ENCODE results near the gene FTO.

FTO gene

GRCh38 chr16:53936529-53936928 is 232.6 kb downstream of the FTO start:
- TF ChIP-seq, protein P1, sequence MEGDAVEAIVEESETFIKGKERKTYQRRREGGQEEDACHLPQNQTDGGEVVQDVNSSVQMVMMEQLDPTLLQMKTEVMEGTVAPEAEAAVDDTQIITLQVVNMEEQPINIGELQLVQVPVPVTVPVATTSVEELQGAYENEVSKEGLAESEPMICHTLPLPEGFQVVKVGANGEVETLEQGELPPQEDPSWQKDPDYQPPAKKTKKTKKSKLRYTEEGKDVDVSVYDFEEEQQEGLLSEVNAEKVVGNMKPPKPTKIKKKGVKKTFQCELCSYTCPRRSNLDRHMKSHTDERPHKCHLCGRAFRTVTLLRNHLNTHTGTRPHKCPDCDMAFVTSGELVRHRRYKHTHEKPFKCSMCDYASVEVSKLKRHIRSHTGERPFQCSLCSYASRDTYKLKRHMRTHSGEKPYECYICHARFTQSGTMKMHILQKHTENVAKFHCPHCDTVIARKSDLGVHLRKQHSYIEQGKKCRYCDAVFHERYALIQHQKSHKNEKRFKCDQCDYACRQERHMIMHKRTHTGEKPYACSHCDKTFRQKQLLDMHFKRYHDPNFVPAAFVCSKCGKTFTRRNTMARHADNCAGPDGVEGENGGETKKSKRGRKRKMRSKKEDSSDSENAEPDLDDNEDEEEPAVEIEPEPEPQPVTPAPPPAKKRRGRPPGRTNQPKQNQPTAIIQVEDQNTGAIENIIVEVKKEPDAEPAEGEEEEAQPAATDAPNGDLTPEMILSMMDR (conservative IDR thresholded peaks at IDR 0.05) = no peak
- H3K27ac ChIP-seq = no peak overlapping the region

- H3K27ac ChIP-seq = no peak overlapping the region
- TF ChIP-seq, protein P1 (conservative IDR thresholded peaks at IDR 0.05) = no peak
- no peak for TF ChIP-seq ZFX (IDR thresholded peaks at IDR 0.05)
These were observed 233.4 kb downstream of the FTO start for GRCh38 chr16:53937161-53937880.

GRCh38 chr16:53944025-53944424 is 240.1 kb downstream of the FTO start:
- no peak for TF ChIP-seq ZFX (IDR thresholded peaks at IDR 0.05)
- TF ChIP-seq, protein P1 (conservative IDR thresholded peaks at IDR 0.05) = no peak
- no peak overlapping the region for H3K27ac ChIP-seq

GRCh38 chr16:53945996-53946395 is 242.0 kb downstream of the FTO start:
- no peak for TF ChIP-seq ZFX (IDR thresholded peaks at IDR 0.05)
- TF ChIP-seq, protein P1 (conservative IDR thresholded peaks at IDR 0.05) = peak; percentile 80
- H3K27ac ChIP-seq = no peak overlapping the region

- H3K27ac ChIP-seq = no peak overlapping the region
- TF ChIP-seq, protein P1 (conservative IDR thresholded peaks at IDR 0.05) = no peak
- TF ChIP-seq ZFX (IDR thresholded peaks at IDR 0.05) = no peak
These were observed 242.9 kb downstream of the FTO start for GRCh38 chr16:53946746-53947386.

DNA sequence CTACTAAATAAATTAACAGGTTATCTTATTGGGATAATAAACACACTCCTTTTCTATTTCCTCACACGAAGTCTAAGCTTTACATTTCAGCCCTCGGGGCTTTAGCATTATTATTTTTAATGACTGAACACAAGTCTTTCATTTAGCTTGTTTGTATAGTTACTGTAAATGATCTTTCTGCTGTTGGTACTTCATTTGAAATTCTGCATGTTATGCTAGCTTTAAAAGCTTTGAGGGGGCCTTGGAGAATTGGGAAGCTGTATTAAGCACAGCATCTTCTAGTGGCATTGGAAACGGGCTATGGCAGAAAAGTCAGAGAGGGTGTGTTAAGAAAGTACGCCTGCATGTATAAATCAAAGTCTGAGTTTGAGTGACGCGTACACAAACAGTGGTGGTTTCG is 243.7 kb downstream of the FTO start:
- H3K27ac ChIP-seq = no peak overlapping the region
- no peak for TF ChIP-seq ZFX (IDR thresholded peaks at IDR 0.05)
- TF ChIP-seq, protein P1 (conservative IDR thresholded peaks at IDR 0.05) = no peak

DNA sequence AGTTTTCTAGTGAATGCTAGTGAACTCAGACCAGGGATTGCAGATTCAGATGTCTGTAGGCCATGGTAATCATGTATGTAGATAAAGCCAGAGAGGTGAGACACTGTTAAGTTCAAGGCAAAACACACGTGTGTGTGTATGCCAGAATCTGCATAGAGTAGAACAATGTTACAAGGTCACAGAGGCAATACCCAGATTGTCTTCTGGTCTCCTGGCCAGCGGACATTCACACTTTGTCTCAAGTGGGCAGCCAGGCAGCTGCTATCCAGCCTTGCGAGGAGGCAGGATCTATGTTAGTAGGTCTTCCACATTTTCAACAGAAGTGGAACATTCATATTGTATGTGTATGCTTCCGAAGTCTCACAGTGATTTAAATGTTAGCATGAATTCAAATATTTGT is 244.4 kb downstream of the FTO start:
- TF ChIP-seq, protein P1 (conservative IDR thresholded peaks at IDR 0.05) = no peak
- TF ChIP-seq ZFX (IDR thresholded peaks at IDR 0.05) = no peak
- H3K27ac ChIP-seq = no peak overlapping the region
